Loucy (cell line): ENCODE data around the gene PTPRT.
"Not testable (repeated sequence)": the region's sequence is repeated elsewhere in the genome, so short reads cannot be mapped to it uniquely, and the experiment has no call there.

Experiments used
- H2AFZ ChIP-seq: fragments of 200-600 bp; sonication (generic); 2 replicates; pipeline ENCODE4 v1.6.0; 2016; ENCODE audit warnings: antibody characterized with exemption, mild to moderate bottlenecking, low read length, moderate library complexity
- H3F3A ChIP-seq: fragments of 200-600 bp; 2 replicates; pipeline ENCODE4 v1.6.0; 2016; ENCODE audit warnings: antibody characterized with exemption, low read depth, mild to moderate bottlenecking
- H3K27me3 ChIP-seq: fragments of 200-600 bp; sonication (generic); 2 replicates; pipeline ENCODE4 v1.6.1; 2014; ENCODE audit warnings: low read length, mild to moderate bottlenecking; ENCODE audit not compliant: insufficient read depth, poor library complexity, severe bottlenecking
- H3K36me3 ChIP-seq: fragments of 200-600 bp; sonication (generic); 2 replicates; pipeline ENCODE4 v1.6.1; 2016; ENCODE audit warnings: low read length; ENCODE audit not compliant: insufficient read depth
- H3K4me1 ChIP-seq: fragments of 200-600 bp; sonication (generic); 2 replicates; pipeline ENCODE4 v1.5.1; 2014; ENCODE audit warnings: low read length, mild to moderate bottlenecking; ENCODE audit not compliant: insufficient read depth, poor library complexity, severe bottlenecking
- H3K4me2 ChIP-seq: fragments of 200-600 bp; sonication (generic); 2 replicates; pipeline ENCODE4 v1.6.0; 2014; ENCODE audit warnings: antibody characterized with exemption, low read length, low read depth, mild to moderate bottlenecking; ENCODE audit not compliant: poor library complexity, severe bottlenecking
- H3K4me3 ChIP-seq: fragments of 200-600 bp; sonication (generic); 2 replicates; pipeline ENCODE4 v1.5.1; 2014; ENCODE audit warnings: low read length, mild to moderate bottlenecking, mixed read lengths; ENCODE audit not compliant: poor library complexity, severe bottlenecking
- H3K79me2 ChIP-seq: fragments of 200-600 bp; sonication (generic); 2 replicates; pipeline ENCODE4 v1.6.1; 2014; ENCODE audit warnings: low read length; ENCODE audit not compliant: insufficient read depth
- H3K9ac ChIP-seq: fragments of 200-600 bp; sonication (generic); 2 replicates; pipeline ENCODE4 v1.6.0; 2014; ENCODE audit warnings: mild to moderate bottlenecking, low read depth, low read length, moderate library complexity; ENCODE audit not compliant: poor library complexity, severe bottlenecking
- H3K9me2 ChIP-seq: fragments of 200-600 bp; sonication (generic); replicated peaks from 2 replicates; pipeline ENCODE4 v1.6.1; 2016; ENCODE audit warnings: low read depth, low read length, mixed read lengths
- H3K9me3 ChIP-seq: fragments of 200-600 bp; sonication (generic); 2 replicates; pipeline ENCODE4 v1.6.1; 2014; ENCODE audit warnings: mild to moderate bottlenecking, antibody characterized with exemption, low read length, low read depth; ENCODE audit not compliant: insufficient read depth
- H4K20me1 ChIP-seq: fragments of 200-600 bp; sonication (generic); 2 replicates; pipeline ENCODE4 v1.6.0; 2014; ENCODE audit warnings: antibody characterized with exemption, low read length, mild to moderate bottlenecking; ENCODE audit not compliant: insufficient read depth, poor library complexity, severe bottlenecking
- EZH2phosphoT487 ChIP-seq: fragments of 200-600 bp; IDR thresholded peaks from 2 replicates; pipeline ENCODE4 v1.6.1; 2018; ENCODE audit warnings: antibody characterized with exemption, mild to moderate bottlenecking, moderate library complexity, borderline replicate concordance
- TF ChIP-seq, protein P1 (sequence below): fragments of 200-600 bp; sonication (generic); conservative IDR thresholded peaks from 2 replicates; pipeline ENCODE4 v1.5.1; 2014; ENCODE audit warnings: mild to moderate bottlenecking, antibody characterized with exemption, low read length

The PTPRT gene

DNA sequence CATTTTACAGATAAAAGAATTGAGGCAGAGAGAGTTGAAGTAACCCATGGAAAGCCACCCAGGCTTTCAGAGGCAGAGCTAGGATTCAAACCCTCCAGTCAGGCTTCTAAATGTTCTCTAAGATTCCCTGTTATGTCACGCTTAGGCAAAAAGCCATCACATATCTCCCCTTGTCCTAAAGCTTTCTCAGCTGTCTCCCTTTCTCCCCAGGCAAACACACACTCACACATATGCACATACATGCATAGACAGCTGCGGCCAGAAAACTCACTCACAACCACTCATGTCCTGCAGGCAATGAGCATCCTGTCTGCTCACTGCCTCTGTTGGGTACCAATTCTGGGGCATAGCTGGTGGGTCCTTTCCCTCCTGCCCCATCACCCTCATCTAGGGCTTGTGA is 975.6 kb downstream of the PTPRT start:
- no peaks in the 10 kb centered on the region for H3K4me1 ChIP-seq
- no peaks in the 10 kb centered on the region for H3F3A ChIP-seq
- no peaks in the 10 kb centered on the region for H3K36me3 ChIP-seq
- no peak overlapping the region for H3K9ac ChIP-seq
- no peak overlapping the region for H3K4me2 ChIP-seq
- TF ChIP-seq, protein P1, sequence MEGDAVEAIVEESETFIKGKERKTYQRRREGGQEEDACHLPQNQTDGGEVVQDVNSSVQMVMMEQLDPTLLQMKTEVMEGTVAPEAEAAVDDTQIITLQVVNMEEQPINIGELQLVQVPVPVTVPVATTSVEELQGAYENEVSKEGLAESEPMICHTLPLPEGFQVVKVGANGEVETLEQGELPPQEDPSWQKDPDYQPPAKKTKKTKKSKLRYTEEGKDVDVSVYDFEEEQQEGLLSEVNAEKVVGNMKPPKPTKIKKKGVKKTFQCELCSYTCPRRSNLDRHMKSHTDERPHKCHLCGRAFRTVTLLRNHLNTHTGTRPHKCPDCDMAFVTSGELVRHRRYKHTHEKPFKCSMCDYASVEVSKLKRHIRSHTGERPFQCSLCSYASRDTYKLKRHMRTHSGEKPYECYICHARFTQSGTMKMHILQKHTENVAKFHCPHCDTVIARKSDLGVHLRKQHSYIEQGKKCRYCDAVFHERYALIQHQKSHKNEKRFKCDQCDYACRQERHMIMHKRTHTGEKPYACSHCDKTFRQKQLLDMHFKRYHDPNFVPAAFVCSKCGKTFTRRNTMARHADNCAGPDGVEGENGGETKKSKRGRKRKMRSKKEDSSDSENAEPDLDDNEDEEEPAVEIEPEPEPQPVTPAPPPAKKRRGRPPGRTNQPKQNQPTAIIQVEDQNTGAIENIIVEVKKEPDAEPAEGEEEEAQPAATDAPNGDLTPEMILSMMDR, result no peak
- TF ChIP-seq EZH2phosphoT487, result no peak
- no peaks in the 10 kb centered on the region for H3K79me2 ChIP-seq
- no peak overlapping the region for H3K4me3 ChIP-seq
- H2AFZ ChIP-seq, result no peak overlapping the region
- H3K9me2 ChIP-seq, result no peaks in the 10 kb centered on the region
- no peaks in the 10 kb centered on the region; the same call in 1 of the 2 replicates for H3K9me3 ChIP-seq
- no peaks in the 10 kb centered on the region for H3K27me3 ChIP-seq
- no peaks in the 10 kb centered on the region for H4K20me1 ChIP-seq

DNA sequence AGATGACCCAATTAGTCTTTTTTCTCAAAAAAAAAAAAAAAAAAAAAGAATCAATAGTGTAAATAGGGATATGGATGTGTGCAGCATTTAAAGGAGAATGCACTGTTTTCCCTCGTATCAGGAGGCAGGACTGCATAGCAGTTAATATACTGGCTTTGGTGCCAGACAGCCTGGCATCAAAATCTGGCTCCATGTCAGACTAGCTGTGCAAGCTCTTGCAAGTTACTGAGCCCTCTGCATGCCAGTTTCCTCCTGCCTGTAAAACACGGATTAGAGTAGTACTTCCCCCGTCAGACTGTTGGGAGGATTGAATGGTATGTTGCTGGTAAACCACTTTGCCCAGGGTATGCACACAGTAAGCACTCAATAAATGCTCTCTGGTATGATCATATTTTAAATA is 977.3 kb downstream of the PTPRT start:
- no peaks in the 10 kb centered on the region for H4K20me1 ChIP-seq
- H3K4me3 ChIP-seq, result no peak overlapping the region
- no peak overlapping the region for H2AFZ ChIP-seq
- no peaks in the 10 kb centered on the region for H3K79me2 ChIP-seq
- H3K9ac ChIP-seq, result no peak overlapping the region
- no peaks in the 10 kb centered on the region for H3K36me3 ChIP-seq
- H3K9me2 ChIP-seq, result no peaks in the 10 kb centered on the region
- TF ChIP-seq EZH2phosphoT487, result no peak
- TF ChIP-seq, protein P1, result no peak
- H3F3A ChIP-seq, result no peaks in the 10 kb centered on the region
- no peaks in the 10 kb centered on the region; the same call in 1 of the 2 replicates for H3K9me3 ChIP-seq
- no peaks in the 10 kb centered on the region for H3K27me3 ChIP-seq
- H3K4me1 ChIP-seq, result no peaks in the 10 kb centered on the region
- H3K4me2 ChIP-seq, result no peak overlapping the region

DNA sequence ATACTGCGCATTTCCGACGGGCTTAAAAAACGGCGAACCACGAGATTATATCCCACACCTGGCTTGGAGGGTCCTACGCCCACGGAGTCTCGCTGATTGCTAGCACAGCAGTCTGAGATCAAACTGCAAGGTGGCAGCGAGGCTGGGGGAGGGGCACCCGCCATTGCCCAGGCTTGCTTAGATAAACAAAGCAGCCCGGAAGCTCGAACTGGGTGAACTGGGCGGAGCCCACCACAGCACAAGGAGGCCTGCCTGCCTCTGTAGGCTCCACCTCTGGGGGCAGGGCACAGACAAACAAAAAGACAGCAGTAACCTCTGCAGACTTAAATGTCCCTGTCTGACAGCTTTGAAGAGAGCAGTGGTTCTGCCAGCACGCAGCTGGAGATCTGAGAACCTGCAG is 983.1 kb downstream of the PTPRT start:
- H3K4me2 ChIP-seq, H3K27me3 ChIP-seq, H3K9ac ChIP-seq, H3K4me3 ChIP-seq, H3K9me2 ChIP-seq, H3K4me1 ChIP-seq, H3F3A ChIP-seq, H3K9me3 ChIP-seq, H4K20me1 ChIP-seq, H3K79me2 ChIP-seq, H2AFZ ChIP-seq, H3K36me3 ChIP-seq: not testable (repeated sequence)

DNA sequence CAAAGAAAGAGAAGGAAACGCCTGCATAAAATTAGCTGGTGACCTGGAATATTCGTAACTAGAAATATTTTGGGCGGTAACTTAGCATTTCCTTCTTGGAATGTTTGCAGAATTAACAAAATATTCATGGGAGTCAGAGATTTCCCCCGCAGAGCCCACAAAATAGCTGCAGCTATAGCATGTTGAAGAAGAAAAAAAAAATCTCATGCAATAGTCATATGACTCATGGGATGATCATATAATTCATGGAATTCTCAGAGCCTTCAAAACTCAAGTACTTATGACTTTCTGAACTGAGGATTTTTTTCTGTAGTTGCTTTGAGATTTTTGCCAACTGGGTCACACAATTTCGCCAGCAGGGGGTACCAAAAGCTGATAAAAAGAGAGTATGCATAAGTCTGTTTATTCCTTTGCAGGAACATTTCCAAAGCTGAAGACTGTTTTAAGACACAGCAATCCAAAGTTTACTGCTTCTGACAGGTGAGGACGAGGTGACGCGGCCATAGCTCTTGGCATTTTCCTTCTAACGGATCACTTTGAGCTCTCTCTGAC is 985.5 kb downstream of the PTPRT start:
- TF ChIP-seq EZH2phosphoT487, result no peak
- Histone ChIP-seq H3K4me3 (no peak overlapping the region), H3K9ac (no peak overlapping the region), H3K4me1 (no peaks in the 10 kb centered on the region), H3K9me3 (no peaks in the 10 kb centered on the region), H3K27me3 (no peaks in the 10 kb centered on the region), H3K9me2 (no peaks in the 10 kb centered on the region), H3F3A (no peaks in the 10 kb centered on the region), H3K4me2 (no peak overlapping the region), H3K36me3 (no peaks in the 10 kb centered on the region), H3K79me2 (no peaks in the 10 kb centered on the region), H2AFZ (no peak overlapping the region), H4K20me1 (no peaks in the 10 kb centered on the region)
